GM19438 (cell line): ENCODE measurements around the gene UBL4B.

Source experiments
- ATAC-seq: cut with Tn5 transposase; IDR thresholded peaks from one replicate; pipeline ENCODE4 v1.9.1; 2021; ENCODE audit warnings: low read depth; ENCODE audit not compliant: unreplicated experiment

The UBL4B gene

DNA sequence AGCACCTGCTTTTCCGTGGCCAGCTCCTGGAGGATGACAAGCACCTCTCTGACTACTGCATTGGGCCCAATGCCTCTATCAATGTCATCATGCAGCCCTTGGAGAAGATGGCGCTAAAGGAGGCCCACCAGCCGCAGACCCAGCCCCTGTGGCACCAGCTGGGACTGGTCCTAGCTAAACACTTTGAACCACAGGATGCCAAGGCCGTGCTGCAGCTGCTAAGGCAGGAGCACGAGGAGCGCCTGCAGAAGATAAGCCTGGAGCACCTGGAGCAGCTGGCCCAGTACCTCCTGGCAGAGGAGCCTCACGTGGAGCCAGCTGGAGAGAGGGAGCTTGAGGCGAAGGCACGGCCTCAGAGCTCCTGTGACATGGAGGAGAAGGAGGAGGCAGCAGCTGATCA is 413 bp downstream of the UBL4B start:
- no peak for ATAC-seq

DNA sequence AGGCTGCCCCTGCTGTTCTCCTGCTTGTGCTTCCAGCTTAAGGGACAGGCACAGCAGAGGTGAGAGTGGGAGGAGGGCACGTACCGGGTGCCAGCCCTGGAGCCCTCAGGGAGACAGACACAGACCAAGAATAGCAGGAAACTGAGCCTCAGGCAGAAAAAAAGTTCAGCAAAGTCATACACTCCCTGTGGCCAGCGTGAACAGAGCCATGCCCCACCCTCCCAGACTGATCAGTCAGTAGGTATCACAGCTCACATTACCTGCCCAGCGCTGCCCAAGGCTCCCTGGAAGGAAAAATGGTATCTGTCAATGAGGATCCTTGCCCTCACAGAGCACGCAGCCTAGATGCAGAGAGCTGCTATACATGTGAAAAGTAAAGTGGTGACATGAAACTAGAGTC is 1.3 kb downstream of the UBL4B start:
- no peak for ATAC-seq

DNA sequence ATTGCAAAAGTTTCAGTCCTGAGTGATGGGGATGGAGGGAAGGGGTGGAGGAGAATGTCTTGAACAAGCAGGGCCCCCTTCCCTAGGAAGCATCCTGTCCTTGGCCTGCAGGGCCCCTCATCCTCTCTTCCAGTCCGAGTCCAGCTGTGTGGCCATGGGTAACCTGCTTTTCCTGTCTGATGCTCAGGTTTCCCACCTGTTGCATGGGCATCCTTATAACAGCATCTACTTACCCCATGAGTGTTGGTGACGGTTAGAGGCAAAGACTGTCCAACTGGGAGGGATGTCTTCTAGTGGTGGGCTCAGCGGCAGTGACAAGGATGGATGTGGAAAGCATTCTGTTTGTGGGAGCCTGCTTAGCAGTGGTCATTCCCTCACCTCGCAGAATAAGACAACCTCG is 1.9 kb downstream of the UBL4B start:
- ATAC-seq = no peak

DNA sequence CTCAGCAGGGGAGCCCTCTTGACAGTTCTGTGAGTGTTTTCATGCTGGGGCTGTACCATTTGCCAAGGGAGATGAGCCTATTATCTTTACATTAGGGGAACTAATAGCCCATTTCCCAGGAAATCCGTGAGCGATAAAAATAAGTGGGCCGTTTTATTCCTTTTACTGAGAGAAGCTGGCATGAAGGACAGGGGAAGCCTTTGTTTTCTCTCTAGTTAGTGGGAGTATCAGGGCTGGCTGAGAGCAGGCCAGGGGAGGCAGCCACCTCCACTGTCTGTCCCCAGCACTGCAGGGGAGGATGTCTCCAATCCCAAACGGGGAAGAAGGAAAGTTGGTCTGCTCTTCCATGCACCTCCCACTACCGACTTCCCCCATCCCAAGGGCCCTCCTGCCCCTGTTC is 2.5 kb downstream of the UBL4B start:
- no peak for ATAC-seq

DNA sequence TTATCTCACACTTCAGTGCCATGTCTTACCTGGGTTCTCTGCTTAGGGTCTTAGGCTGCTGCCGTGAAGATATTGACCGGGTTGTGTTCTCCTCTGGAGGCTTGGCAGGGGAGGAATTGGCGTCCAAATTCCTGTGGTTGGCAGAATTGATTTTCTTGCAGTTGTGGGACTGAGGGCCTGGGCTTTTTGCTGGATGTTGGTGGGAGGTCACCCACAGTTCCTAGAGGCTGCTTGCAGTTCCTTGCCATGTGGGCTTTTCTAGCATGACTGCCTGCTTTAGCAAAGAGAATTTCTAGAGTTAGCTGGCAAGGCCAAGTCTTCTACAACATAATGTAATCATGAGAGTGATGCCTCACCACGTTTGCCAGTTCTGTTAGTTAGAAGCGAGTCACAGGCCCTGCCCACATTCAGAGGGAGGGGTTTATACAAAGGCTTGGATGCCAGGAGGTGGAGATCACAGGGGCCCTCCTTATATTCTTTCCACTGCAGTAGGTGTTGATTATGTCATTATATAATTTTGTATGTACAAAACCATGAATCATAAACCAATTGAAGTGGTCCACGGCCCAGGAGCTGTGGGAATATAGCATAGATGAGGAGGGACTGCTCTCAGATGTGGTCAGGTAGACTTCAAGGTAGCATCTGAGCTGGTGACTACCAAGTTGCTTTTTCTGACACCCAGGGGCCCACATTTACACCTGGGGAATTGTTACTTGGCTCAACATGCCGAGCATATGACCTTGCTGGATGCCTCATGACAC is 6.6 kb downstream of the UBL4B start:
- no peak for ATAC-seq

DNA sequence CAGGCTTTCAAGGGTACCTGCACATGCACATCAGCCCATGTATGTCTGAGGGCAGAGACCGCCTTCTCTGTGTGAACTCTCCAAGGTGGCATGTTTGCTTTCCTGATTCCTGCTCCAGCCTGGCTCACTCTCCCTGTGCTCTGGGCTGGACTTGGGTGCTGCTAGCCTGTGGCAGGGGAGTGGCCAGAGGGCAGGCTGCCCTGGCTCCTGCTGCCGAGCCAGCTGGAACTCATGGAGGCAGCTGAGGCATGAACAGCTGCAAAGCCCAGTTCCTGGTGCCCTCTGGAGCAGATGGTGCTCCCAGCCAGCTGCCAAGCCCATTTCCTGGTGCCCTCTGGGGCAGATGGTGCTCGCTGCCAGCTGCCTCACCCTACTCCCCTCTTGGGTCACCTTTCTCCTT is 7.6 kb downstream of the UBL4B start:
- ATAC-seq = no peak

DNA sequence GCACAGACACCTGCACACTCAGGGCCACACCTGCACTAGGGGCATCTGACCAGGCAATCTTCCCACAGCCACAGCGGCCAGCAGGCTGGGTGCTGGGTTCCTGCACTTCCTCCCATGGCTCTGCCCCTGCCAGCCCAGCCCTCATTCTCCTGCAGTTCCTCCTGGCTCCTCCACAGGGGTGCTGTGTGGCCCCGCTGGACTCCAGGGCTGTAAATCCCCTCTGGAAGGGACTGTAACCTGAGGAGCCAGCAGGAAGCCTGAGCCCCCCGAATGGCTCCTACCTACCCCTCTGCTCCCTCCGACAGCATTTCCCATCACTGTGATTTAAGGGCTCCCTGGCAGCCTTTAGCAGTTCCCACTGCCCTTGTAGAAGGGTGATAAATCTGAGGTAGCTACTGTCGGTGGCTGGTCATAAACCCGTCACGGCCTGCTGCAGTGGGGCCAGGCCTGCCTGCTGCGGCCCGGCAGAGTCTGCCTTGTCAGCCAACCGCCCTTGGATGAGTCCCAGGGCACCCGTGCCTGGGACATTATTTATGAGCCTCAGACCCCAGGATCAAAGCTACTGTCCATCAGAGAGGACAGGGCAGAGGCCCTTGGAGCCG is 8.8 kb downstream of the UBL4B start:
- ATAC-seq = no peak

DNA sequence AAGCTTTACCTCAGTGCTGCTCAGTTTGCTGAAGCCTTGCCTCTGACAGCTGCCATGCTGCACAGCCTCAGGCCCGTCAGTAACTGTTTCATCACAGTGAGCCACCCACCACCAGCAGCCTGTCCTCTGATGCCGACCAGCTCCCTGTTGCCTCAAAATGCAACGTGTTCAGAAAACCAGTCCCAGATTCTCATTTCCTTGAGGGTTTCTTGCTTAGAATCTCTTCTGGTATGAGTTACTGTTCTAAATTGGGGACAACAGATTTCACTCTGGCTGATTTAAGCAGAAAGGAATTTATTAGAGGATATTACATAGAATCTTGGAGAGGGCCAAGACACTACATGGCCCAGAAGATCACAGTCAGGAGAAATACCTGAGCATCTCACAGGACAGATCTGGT is 11.0 kb downstream of the UBL4B start:
- ATAC-seq = no peak

DNA sequence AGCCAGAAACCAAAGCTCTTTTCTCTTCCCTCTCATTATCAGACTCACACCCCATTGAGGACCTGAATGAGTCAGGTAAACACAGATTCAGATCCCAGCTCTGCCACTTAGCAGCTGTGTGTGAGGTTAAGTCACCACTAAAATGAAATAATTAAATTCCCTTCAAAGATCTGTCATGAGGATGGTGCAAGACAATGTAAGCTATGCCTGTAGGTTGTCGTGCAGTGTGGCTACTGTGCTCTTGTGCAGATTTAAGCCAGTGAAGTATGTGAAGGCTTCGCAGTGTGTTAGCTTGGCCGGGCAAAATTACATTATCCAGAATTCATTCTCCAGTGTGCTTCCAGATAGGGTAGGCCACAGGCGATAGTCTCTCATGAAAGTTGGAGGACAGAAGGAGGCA is 13.6 kb downstream of the UBL4B start:
- no peak for ATAC-seq

DNA sequence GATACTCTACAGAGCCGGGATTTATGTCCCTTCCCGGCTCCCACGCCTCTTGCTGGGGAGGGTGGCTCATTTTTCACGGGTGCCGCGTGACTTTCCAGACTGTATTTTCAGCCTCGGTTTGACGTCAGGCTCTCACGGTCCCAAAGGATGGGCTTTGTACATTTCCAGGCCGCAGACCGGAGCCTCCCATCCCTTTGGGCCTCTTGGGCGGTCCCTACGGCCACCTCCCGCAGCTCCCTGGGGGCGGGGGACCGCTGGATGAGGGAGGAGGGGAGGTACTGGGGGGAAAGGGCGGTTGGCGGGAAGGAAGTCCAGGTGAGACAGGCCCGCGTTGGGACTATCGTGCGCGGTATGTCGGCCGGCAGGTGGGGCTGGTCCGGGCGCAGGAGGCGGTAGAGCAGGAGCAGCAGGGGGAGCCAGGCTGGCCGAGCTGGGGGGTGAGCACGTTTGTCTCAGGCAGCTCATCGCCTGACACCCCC is 17.9 kb downstream of the UBL4B start:
- ATAC-seq = no peak

DNA sequence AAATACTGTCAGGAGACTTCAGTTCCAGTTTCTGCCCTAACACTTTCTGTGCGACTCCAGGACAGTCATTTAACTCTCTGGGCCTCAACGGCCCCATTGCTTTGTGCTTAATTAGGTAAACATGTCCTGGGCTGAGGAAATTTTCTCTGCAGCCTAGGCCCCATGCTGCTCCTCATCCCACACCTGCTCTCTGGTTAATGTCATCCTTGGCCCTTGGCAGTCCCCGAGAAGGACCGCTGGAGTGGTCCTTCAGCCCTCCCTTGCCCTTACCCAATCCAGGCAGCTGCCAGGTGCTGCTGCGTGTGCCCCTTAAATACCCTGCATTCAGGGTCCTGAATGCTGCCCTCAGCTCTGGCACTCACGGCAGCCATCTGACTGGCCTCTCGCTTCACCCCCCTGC is 18.7 kb downstream of the UBL4B start:
- ATAC-seq = no peak

DNA sequence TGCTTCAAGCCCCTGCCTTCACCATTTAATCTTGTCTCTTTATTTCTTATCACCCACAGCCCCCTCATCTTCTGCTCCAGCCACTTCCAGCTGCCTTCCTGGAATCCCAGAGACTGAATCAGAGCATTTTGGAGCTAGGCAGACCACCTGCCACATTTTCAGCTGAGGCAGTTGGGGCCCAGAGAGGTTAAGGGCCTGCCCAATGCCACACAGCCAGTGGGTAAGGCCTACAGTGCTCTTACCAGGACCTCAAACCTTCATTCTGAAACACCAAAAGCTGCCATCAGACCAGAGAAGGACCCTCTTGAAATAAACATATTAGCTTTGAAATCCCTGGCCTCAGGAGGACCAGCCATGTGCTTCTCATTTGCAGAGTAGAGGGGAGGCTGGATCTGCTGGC is 20.4 kb downstream of the UBL4B start:
- ATAC-seq = no peak

DNA sequence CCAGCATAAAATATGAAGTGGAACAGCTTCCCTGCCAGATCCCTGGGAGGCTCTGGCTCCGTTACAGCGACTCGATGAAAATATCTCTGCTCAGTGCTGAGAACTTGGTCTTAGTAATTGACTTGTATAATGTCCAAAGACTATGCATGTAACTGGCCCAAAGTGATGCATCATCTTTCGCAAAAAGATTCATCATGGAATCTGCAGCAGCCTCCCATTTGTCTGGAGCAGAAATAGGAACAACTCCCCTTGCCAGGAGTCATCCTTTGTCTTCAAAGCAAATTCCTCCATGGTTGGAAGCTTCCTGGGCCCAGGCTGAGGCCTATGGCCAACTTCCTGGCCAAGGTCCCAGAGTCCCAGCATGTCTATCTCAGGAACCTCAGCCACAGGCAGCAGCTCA is 21.2 kb downstream of the UBL4B start:
- ATAC-seq = no peak

DNA sequence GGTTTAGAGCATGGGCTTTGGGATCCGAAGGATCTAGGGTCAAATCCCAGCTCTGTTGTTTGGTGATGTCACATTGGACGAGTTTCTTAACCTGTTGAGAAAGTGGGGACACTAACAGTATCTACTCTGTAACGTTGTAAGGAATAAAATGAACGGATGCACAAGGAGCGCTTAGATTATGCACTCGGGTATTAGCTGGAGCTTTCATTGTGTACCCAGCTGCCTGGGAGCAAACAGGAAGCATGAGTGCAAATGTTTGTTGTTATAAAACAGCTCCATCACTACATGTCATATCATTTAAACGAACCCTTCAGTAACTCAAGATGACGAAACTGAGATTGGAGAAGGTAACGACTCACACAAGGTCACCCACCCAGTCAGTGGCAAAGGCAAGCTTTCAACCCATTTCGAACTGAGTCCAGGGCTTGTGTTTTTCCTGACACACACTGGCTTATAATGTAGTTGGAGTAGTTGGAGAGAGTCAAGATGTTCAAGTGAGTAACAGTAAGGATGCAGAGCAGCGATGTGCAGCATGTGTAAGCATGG is 21.9 kb downstream of the UBL4B start:
- ATAC-seq = no peak

DNA sequence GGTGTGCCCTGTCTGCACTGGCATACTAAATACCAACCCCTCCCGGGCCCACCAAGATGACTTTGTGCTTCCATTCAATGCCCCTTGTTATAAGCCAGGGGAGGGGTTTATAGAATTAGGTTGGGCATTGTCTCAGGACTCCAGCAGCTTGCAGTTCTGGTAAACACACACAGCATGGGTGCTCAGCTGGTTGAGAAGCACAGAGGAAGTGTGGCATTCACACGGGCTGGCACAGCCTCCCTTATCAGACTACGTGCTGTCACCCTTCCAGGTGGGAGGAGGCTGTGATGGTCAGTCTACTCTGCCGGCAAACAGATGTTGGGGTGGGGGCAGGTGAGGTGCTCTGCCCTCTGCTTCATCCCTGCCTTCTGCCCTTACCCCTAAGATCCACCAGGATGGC is 23.0 kb downstream of the UBL4B start:
- no peak for ATAC-seq

DNA sequence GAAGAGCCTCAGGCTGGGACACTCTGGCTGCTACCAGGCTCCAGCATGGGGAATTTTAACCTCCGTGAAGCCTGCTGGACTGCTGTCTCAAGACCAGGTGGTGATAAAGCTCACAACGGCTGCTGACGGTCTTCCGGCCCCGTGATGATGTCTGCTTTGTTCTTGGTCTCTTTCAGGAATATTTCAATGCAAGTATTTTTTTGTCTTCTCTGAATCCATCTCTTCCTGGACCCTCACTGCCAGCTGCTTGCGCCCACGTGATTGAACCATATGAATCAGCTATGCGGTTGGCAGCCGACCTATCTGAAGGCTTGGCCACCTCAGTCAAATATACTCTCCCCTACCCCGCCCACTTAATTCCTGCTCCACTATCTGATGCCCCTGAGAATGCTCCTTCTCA is 23.4 kb downstream of the UBL4B start:
- no peak for ATAC-seq

DNA sequence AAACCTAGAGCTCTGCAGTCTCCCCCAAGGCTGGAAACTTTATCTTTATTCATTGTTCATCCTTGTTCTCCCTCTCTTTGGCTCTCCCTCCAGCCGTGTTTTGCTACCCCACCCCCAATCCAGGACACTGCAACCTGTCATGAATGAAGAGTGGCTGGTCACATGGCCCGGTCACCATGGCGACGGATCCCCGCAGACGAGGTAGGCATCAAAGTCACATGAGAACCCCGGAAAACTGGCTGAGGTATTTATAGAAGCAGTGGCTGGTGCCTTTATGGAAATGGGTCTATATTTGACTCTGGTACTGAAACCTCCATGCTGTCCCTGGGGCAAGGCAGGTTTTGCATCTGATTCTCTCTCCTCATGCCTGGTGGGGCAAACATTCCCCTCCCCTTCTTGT is 24.7 kb downstream of the UBL4B start:
- no peak for ATAC-seq

DNA sequence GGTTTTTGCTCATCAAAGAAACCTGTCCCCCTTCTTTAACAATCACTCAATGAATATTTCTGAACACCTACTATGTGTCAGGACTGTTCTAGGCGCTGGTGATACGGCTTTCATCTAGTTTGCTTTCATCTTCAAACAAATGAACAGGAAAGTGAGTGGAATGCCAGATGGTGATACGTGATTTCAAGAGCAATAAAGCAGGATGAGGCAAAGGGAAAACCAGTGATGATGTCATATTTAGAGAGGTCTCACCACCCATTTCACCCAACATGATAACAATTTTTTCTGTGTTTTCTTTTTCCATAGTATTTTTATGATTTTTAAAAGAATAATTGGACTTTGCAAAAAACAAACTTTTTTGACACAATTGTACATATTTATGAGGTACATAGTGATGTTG is 26.7 kb downstream of the UBL4B start:
- no peak for ATAC-seq

DNA sequence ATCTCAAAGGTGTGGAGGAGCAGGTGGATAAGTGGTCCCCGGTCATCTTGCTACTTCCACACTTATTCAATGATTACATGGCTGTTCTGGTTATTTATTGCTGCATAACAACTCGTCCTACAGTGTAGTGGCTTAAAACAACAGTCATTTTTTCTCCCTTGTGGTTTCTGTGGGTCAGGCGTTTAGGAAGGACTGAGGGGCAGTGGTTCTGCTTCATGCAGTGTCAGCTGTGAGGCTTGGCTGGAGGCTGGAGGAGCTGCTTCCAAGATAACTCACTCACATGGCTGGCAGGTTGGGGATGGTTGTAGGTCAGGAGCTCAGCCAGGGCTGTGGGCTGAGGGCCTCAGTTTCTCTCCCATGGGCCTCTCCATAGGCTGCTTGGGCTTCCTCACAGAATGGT is 32.1 kb downstream of the UBL4B start:
- ATAC-seq = no peak

DNA sequence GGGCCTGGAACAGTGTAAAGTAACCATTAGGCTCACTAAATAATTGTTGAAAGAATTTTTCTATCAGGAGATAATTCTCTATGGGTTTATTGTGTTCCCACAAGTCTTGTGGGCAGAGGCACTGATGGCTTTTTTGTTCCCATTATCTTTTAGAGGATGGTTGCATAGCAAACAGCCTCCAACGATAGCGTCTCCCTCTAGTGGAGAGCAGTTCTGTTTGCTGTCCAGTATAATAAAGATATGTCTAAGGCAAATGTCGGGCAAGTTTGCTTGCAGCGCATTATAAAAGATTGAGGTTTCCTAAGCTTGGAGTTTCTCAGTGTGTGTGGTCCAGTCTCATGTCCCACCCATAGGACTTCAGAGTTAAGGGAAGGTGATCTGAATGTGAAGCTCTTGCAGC is 36.7 kb downstream of the UBL4B start:
- ATAC-seq = no peak

DNA sequence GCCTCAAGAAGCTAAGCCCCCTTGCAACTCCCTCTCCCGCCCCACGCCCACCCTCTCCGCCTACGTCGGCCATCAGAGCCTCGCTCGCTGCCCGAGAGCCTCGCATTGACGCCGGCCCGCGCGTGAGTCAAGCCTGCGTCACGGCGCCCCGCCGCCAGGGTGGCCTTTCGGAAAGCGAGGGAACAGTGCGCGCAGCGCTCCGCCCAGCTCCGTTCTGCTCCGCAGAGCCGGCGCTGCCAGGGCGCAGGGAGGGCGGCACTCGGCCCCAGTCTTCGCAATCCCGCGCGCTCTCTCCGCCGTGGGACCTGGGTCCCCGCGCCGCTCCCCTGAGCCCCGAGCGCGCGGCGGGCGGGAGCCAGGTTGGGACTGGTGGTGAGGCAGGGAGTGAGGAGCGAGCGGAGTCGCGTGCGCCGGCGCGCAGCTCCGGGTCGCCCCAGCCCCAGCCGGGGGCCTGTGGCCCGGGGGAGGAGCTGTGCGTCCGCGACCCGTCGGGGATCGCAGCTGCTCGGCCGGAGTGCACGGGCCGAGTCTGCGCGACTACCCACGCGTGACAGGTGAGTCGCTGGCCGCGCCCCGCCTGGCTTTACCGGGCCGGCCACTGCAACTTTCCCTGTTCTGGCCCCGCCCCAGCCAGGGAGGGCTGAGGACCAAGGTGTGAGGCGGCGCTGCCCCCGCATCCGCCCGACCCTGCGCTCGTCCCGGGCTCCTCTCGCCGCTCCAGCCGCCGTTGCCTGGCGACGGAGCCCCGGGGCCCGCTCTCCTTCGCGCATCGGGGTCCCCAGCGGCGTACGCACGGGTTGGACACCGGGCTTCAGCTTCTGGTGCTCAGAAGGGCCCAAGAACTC is 38.3 kb downstream of the UBL4B start, which contains the start of gene SLC6A17:
TSS of gene SLC6A17 (plus strand) at position 165 of the 845 bp plus-strand sequence. CDS start 16,436 bp downstream, outside the sequence.
- no peak for ATAC-seq
